ENCODE measurements around the gene VNN1.
"Not testable (repeated sequence)": the region's sequence is repeated elsewhere in the genome, so short reads cannot be mapped to it uniquely, and the experiment has no call there.

The VNN1 gene

DNA sequence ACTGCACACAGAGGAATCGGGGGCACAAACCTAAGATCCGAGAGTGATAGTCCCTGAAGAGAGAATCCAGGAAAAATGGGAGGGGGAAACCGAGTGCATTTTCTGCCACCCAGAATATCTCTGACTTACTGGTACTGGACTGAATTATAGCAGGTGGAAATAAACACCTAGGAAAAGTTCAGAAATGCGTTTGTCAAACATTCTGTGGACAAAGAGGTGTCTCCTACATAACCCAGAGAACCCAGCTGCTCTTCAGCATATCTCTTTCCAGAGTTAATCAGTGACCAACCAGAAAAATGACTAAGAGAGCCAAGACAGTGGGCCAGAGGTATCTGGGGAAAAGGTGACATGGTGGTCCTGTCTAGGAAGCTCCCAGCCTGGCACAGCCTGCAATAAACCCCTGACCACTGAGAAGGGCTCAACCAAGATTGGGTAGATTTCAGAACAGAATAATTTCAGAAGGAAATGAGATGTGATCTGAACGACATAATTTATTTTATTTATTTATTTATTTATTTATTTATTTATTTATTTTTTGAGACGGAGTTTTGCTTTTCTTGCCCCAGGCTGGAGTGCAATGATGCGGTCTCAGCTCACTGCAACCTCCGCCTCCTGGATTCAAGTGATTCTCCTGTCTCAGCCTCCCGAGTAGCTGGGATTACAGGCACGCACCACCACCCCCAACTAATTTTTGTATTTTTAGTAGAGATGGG lies 6.0 kb upstream of the VNN1 start:
- no peak for DNase-seq

DNA sequence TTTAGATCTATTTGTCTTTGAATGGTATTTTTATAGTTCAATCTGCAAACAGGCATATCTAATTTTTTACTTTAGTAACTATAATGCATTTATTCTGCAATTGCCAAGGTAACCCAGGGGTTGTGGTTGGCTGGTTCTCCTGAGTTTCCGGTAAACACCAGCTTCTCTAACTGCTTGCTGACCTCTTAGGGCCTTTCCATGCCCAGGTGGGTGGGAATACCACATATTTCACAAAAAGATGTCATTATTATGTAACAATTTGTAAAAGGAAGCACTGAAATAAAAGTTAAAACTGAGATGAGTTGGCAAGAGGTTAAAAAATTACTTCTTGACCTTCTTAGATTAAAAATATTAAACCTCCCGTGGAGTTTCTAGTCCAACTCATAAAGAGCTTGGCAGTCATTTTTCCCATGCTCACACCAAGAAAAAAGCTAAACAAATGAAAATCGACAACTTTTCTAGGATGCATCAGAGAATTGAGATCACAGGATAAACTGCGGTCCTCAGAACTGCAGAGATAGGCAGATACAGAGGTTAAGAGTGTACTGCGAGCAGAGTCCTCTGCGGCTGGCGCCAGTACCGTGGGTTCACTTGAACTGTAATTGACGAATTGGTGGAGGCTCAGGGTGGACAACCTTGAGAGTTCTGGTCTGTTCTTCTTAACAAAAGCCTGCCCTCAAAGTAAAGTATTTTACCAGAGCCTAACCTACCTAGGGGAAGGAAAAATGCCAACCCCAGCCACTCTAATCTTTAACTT lies 2.2 kb upstream of the VNN1 start:
- no peak for DNase-seq

- no peak for DNase-seq
Observed at GRCh38 chr6:132715204-132715603, 1.3 kb upstream of the VNN1 start.

GRCh38 chr6:132714160-132714559 lies 305 bp upstream of the VNN1 start:
- no peak for DNase-seq

- DNase-seq = no peak
Observed at GRCh38 chr6:132712366-132712765, 1.5 kb downstream of the VNN1 start.

- DNase-seq = no peak
Observed at GRCh38 chr6:132708771-132709170, 5.1 kb downstream of the VNN1 start.

DNA sequence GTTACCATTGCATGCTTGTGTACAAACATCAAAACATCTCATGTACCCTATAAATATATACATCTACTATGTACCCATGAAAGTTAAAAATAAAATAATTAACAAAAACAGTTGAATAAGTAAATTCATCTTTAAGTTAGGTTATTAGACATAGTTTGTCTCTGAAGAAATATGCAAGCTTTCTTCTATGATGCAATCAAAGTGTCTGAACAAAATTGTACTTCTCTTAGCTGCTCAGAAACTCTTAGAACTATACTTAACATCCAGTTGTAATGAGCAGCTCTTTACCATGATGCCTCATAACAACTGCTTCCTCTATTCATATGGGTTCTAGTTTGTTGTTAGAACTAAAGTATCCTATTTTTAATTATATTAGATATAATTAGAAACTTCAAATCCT lies 5.9 kb downstream of the VNN1 start:
- DNase-seq = no peak

DNA sequence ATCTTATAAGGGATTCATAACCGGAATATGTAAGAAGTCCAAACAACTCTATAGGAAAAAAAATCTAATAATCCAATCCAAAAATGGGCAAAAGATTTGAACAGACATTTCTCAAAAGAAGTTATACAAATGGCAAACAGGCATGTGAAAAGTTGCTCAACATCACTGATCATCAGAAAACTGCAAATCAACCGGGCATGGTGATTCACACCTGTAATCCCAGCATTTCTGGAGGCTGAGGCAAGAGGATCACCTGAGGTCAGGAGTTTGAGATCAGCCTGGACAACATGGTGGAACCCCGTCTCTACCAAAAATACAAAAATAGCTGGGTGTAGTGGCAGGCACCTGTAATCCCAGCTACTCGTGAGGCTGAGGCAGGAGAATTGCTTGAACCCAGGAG lies 7.1 kb downstream of the VNN1 start:
- DNase-seq = not testable (repeated sequence)

- DNase-seq = no peak
Observed at GRCh38 chr6:132703936-132704335, 9.9 kb downstream of the VNN1 start.

- DNase-seq = no peak
Observed at GRCh38 chr6:132698608-132699007, 15.2 kb downstream of the VNN1 start.

- DNase-seq = no peak
Observed at GRCh38 chr6:132695773-132696172, 18.1 kb downstream of the VNN1 start.

GRCh38 chr6:132693478-132693877 lies 20.4 kb downstream of the VNN1 start:
- DNase-seq = no peak

DNA sequence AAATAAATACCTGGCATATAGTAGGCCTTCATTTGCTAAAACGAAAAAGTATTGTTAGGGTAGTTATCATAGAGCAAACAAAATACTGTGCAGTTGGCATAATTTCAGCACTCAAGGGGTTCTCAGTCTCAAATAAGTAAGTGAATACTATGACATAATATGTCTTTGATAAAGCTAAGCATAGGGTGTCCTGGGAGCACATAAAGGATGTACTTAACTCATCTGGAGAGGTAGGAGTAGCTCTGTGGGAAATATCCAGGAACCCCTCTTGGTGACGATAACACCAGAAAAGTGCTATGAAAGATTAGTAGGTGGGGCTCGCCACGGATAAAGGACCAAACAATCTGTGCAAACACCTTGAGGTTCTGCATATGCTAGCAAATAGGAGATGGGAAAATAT lies 23.2 kb downstream of the VNN1 start:
- no peak for DNase-seq

DNA sequence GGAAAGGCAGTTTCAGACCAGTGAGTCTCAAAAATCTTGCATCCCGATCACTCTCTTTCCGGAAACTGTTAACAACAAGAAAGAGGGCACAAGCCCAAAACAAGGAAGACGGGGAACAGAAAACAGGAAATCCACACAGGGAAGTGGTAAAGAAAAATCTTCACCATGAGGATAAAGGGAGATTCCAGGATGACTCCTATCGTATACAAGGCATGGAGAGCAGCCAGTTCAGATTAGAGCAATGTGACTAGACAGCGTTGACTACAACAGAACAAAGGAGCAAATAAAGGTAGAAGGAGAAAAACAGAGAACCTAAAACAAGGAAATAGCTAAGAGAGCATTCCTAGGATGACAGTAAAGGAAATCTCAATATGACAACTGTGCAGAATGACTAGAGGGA lies 26.5 kb downstream of the VNN1 start:
- DNase-seq = no peak

- DNase-seq = no peak
Observed at GRCh38 chr6:132686531-132686930, 27.3 kb downstream of the VNN1 start.

DNA sequence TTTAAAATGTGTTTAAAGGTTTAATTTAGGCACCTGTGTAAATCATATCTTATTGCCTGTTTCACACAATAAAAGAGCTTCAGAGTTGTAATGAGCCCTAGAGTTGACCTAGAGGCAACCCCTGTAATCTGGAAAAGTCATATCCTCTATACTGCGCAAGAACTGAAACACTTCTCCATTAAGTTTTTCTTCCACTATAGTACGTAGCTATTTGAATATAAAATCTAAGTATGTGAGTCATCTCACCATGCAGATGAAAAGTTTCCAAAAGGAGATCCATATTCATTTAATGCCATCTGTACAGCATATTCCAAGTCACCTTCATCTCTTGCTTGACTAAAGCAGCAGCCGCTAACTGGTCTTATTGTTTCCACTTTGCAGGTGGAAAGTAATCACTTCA lies 28.8 kb downstream of the VNN1 start:
- DNase-seq = no peak

DNA sequence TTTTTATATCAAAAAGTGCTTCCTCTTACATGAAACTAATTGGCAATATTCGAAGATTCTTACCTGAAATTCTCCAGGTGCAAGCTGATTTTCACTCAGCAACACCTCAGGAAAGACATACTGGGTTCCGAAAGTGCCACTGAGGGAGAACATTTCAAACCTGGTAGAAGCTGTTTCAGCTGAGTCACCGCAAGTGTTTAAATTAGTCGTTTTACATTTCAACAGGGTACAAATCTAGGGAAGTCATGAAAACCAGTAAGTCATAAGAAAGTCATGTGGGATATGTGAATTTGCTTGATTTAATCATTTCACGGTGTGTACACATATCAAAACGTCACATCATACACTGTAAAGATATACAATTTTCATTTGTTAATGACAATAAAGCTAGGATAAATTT lies 29.6 kb downstream of the VNN1 start:
- no peak for DNase-seq

GRCh38 chr6:132683543-132683942 lies 30.3 kb downstream of the VNN1 start:
- no peak for DNase-seq

DNA sequence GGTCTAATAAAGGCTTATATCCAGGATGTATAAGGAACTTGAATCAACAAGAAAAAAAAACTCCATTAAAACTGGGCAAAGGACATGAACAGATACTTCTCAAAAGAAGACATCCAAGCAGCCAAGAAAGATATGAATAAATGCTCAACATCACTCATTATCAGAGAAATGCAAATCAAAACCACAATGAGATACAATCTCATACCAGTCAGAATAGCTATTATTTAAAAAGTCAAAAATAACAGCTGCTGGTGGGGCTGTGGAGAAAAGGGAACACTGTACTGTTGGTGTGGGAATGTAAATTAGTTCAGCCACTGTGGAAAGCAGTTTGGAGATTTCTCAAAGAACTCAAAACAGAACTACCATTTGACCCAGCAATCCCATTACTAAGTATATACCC lies 34.8 kb downstream of the VNN1 start:
- DNase-seq = not testable (repeated sequence)

- no peak for DNase-seq
Observed at GRCh38 chr6:132675749-132676148, 38.1 kb downstream of the VNN1 start.

- DNase-seq = no peak
Observed at GRCh38 chr6:132675002-132675401, 38.9 kb downstream of the VNN1 start.

DNA sequence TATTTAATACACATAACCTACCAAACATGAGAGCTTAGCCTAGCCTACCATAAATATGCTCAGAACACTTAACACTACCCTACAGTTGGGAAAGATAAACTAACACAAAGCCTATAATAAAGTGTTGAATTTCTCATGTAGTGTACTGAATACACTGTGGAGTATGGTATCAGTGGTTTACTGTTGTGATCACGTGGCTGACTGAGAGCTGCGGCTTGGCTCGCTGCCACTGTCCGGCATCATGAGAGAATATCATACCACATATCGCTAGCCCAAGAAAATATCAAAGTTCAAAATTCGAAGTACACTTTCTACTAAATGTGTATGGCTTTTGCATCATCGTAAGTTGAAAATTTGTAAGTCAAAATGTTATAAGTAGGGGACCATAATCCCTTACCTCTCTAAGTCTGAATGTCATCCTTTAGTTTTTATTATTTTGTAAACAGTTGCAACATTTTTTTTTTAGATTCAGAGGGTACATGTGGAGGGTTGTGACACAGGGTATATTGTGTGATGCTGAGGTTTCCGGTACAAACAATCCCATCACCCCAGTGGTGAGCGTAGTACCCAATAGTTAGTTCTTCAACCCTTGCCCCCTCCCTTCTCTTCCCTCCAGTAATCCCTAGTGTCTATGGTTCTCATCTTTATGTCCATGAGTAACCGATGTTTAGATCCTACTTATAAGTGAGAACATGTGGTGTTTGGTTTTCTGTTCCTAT lies 40.3 kb downstream of the VNN1 start:
- DNase-seq = no peak

DNA sequence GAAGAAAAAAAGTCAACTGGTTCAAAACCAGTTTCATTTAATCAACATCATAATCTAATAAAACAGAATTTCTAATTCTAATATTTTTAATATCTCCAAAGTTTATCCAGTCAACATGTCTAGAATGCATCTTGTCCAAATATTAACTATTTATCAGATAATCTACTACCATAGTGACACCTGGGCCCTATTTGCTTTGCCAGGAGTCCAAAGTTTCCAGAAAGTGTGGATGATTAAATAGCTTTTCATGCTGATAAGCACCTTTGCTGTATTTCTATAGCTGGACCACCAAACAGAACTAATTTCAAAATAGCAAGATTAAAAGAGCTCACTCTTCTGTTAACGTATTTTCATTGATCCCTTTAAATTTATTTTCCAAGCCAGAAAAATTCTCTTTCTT lies 42.6 kb downstream of the VNN1 start:
- DNase-seq = no peak

- no peak for DNase-seq
Observed at GRCh38 chr6:132669690-132670291, 44.1 kb downstream of the VNN1 start.

Data from CD4-positive, alpha-beta T cell treated with Interleukin-6 for 4 hours (primary cell).